ENCODE data around the gene OR9G4.

OR9G4 gene

GRCh38 chr11:56714206-56714605 is 34.3 kb downstream of the OR9G4 start:
- Histone ChIP-seq H3K4me3 (ENCODE audit: low read length) (no peak overlapping the region), H3K9me3 (ENCODE audit: control insufficient read depth, insufficient read depth, low read length) (no peaks in the 10 kb centered on the region), H3K36me3 (ENCODE audit: control insufficient read depth, insufficient read depth, low read length) (no peaks in the 10 kb centered on the region), H3K27me3 (ENCODE audit: control insufficient read depth, insufficient read depth, low read length) (no peaks in the 10 kb centered on the region), H3K27ac (ENCODE audit: low read length) (no peak overlapping the region), H3K4me1 (ENCODE audit: control insufficient read depth, insufficient read depth, low read length) (no peaks in the 10 kb centered on the region)
- WGBS (ENCODE audit: insufficient coverage, insufficient read length): no CpG with 5 or more reads among the region's 2 CpGs
- DNase-seq (ENCODE audit: low read depth, low spot score): no peak

DNA sequence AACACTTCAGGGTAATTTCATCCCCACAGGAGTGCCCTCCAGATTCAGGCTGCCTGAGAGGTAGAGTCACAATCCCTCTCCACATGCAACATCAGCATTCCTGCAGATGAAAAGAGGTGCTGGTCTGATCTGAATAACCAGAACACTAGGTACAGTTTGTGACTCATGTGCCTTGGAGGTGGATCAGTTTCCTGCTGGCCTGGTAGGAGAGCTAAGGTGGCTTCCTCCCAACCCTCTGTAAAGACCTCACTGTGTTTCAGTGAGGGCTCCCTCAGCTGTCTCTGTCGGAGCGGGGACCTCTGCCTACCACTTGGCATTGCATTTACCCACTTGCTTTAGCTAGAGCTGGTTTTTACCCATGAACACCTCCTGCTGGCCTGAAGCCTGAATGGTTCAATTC is 42.0 kb downstream of the OR9G4 start:
- no peaks in the 10 kb centered on the region for H3K4me1 ChIP-seq (ENCODE audit: control insufficient read depth, insufficient read depth, low read length)
- no peak for DNase-seq (ENCODE audit: low read depth, low spot score)
- no peak overlapping the region for H3K27ac ChIP-seq (ENCODE audit: low read length)
- no peaks in the 10 kb centered on the region for H3K36me3 ChIP-seq (ENCODE audit: control insufficient read depth, insufficient read depth, low read length)
- no peaks in the 10 kb centered on the region for H3K9me3 ChIP-seq (ENCODE audit: control insufficient read depth, insufficient read depth, low read length)
- H3K4me3 ChIP-seq (ENCODE audit: low read length): no peak overlapping the region
- H3K27me3 ChIP-seq (ENCODE audit: control insufficient read depth, insufficient read depth, low read length): no peaks in the 10 kb centered on the region
- no CpG with 5 or more reads among the region's 2 CpGs for WGBS (ENCODE audit: insufficient coverage, insufficient read length)

GRCh38 chr11:56705784-56706396 is 42.6 kb downstream of the OR9G4 start:
- no CpG with 5 or more reads among the region's 1 CpG for WGBS (ENCODE audit: insufficient coverage, insufficient read length)
- no peaks in the 10 kb centered on the region for H3K36me3 ChIP-seq (ENCODE audit: control insufficient read depth, insufficient read depth, low read length)
- no peak for DNase-seq (ENCODE audit: low read depth, low spot score)

DNA sequence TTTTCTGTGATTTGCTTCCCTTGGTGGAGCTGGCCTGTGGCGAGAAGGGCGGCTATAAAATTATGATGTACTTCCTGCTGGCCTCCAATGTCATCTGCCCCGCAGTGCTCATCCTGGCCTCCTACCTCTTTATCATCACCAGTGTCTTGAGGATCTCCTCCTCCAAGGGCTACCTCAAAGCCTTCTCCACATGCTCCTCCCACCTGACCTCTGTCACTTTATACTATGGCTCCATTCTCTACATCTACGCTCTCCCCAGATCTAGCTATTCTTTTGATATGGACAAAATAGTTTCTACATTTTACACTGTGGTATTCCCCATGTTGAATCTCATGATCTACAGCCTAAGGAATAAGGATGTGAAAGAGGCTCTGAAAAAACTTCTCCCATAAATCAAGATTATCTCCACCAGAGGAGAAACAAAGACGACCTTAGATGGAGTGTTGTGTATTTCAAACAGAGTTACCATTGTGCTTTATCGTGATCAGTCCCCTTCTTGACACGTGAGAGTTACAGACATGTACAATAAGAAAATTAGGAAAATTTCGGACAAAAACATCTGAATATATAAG is 47.5 kb downstream of the OR9G4 start:
- H3K27ac ChIP-seq (ENCODE audit: low read length): no peak overlapping the region
- no peaks in the 10 kb centered on the region; the same call in 1 of the 2 replicates for H3K4me1 ChIP-seq (ENCODE audit: control insufficient read depth, insufficient read depth, low read length)
- no peaks in the 10 kb centered on the region for H3K9me3 ChIP-seq (ENCODE audit: control insufficient read depth, insufficient read depth, low read length)
- H3K27me3 ChIP-seq (ENCODE audit: control insufficient read depth, insufficient read depth, low read length): no peaks in the 10 kb centered on the region
- no peak overlapping the region for H3K4me3 ChIP-seq (ENCODE audit: low read length)
- no peak for DNase-seq (ENCODE audit: low read depth, low spot score)
- WGBS (ENCODE audit: insufficient coverage, insufficient read length): no CpG with 5 or more reads among the region's 8 CpGs
- H3K36me3 ChIP-seq (ENCODE audit: control insufficient read depth, insufficient read depth, low read length): no peaks in the 10 kb centered on the region

More at GRCh38 chr11:56705784-56706396, 42.6 kb downstream of the OR9G4 start:
- H3K4me1 ChIP-seq (ENCODE audit: control insufficient read depth, insufficient read depth, low read length): no peaks in the 10 kb centered on the region
- no peak overlapping the region for H3K27ac ChIP-seq (ENCODE audit: low read length)
- H3K4me3 ChIP-seq (ENCODE audit: low read length): no peak overlapping the region
- no peaks in the 10 kb centered on the region for H3K9me3 ChIP-seq (ENCODE audit: control insufficient read depth, insufficient read depth, low read length)
- no peaks in the 10 kb centered on the region for H3K27me3 ChIP-seq (ENCODE audit: control insufficient read depth, insufficient read depth, low read length)

DNA sequence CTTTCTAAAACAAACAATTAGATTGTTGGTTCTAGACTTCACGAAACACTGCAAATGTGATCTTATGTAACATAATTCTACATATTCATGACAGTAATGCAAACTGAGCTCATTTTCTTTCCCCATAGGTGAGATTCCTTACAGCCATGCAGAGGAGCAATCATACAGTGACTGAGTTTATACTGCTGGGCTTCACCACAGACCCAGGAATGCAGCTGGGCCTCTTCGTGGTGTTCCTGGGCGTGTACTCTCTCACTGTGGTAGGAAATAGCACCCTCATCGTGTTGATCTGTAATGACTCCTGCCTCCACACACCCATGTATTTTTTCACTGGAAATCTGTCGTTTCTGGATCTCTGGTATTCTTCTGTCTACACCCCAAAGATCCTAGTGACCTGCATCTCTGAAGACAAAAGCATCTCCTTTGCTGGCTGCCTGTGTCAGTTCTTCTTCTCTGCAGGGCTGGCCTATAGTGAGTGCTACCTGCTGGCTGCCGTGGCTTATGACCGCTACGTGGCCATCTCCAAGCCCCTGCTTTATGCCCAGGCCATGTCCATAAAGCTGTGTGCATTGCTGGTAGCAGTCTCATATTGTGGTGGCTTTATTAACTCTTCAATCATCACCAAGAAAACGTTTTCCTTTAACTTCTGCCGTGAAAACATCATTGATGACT is 48.1 kb downstream of the OR9G4 start:
- Histone ChIP-seq H3K27ac (ENCODE audit: low read length) (no peak overlapping the region), H3K9me3 (ENCODE audit: control insufficient read depth, insufficient read depth, low read length) (no peaks in the 10 kb centered on the region), H3K4me3 (ENCODE audit: low read length) (no peak overlapping the region), H3K36me3 (ENCODE audit: control insufficient read depth, insufficient read depth, low read length) (no peaks in the 10 kb centered on the region), H3K4me1 (ENCODE audit: control insufficient read depth, insufficient read depth, low read length) (no peaks in the 10 kb centered on the region; the same call in 1 of the 2 replicates), H3K27me3 (ENCODE audit: control insufficient read depth, insufficient read depth, low read length) (no peaks in the 10 kb centered on the region)
- no CpG with 5 or more reads among the region's 10 CpGs for WGBS (ENCODE audit: insufficient coverage, insufficient read length)
- no peak for DNase-seq (ENCODE audit: low read depth, low spot score)

DNA sequence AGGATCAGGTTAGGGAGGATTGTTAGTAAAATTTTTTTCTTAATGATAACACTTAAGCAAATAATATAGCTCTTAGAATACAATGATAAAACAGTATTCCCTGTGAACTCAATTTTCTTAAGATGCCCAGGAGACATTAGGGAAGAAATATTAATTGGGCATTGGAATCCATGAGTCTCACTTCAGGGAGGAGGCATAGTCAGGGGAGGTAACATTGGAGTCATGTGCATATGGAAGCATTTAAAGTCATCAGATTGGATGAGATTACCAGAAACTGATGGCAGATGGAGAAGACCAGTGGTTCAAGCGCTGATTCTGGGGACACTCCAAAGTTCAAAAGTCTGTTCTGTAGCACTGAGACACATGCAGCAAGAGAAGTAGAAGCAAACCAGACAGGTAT is 49.7 kb downstream of the OR9G4 start, which contains the start of gene OR9G1:
OR9G1 (plus strand) TSS at position 301 of the 400 bp plus-strand sequence. CDS start 1,293 bp downstream, outside the sequence.
- no CpG with 5 or more reads among the region's 1 CpG for whole genome bisulfite sequencing (ENCODE audit: insufficient coverage, insufficient read length)

GRCh38 chr11:56693428-56693827 is 55.1 kb downstream of the OR9G4 start:
- DNase-seq (ENCODE audit: low read depth, low spot score): no peak
- H3K4me3 ChIP-seq (ENCODE audit: low read length): no peak overlapping the region
- WGBS (ENCODE audit: insufficient coverage, insufficient read length): no CpG with 5 or more reads among the region's 2 CpGs
- H3K4me1 ChIP-seq (ENCODE audit: control insufficient read depth, insufficient read depth, low read length): no peaks in the 10 kb centered on the region; the same call in 1 of the 2 replicates
- H3K27ac ChIP-seq (ENCODE audit: low read length): no peak overlapping the region
- no peaks in the 10 kb centered on the region for H3K36me3 ChIP-seq (ENCODE audit: control insufficient read depth, insufficient read depth, low read length)
- H3K9me3 ChIP-seq (ENCODE audit: control insufficient read depth, insufficient read depth, low read length): no peaks in the 10 kb centered on the region
- H3K27me3 ChIP-seq (ENCODE audit: control insufficient read depth, insufficient read depth, low read length): no peaks in the 10 kb centered on the region

More for the DNA sequence above, 49.7 kb downstream of the OR9G4 start, which contains the start of gene OR9G1:
- Histone ChIP-seq H3K27ac (ENCODE audit: low read length) (no peak within 1 kb of the TSS), H3K4me3 (ENCODE audit: low read length) (no peak within 1 kb of the TSS), H3K27me3 (ENCODE audit: control insufficient read depth, insufficient read depth, low read length) (no peaks in the 10 kb centered on the region), H3K36me3 (ENCODE audit: control insufficient read depth, insufficient read depth, low read length) (no peaks in the 10 kb centered on the region), H3K9me3 (ENCODE audit: control insufficient read depth, insufficient read depth, low read length) (no peaks in the 10 kb centered on the region), H3K4me1 (ENCODE audit: control insufficient read depth, insufficient read depth, low read length) (no peaks in the 10 kb centered on the region; the same call in 1 of the 2 replicates)
- no peak for DNase-seq (ENCODE audit: low read depth, low spot score)
